T-helper 2 cell treated with Interferon-gamma antibody and Interleukin-4, amounts not matched to agents 5 μg/mL and 100 μg/mL, for 36 hours (primary cell): Measurements from ENCODE around the gene TBC1D16.
"Not testable (repeated sequence)": the region's sequence is repeated elsewhere in the genome, so short reads cannot be mapped to it uniquely, and the experiment has no call there.

Source experiments
- DNase-seq: peaks from one replicate; pipeline ENCODE4 v3.0.0; 2021; ENCODE audit warnings: low spot score
- H3K27ac Mint-ChIP-seq: one replicate; pipeline ENCODE4 v1.8.0; 2021; ENCODE audit warnings: mild to moderate bottlenecking, mixed read lengths
- H3K27me3 Mint-ChIP-seq: one replicate; pipeline ENCODE4 v1.8.0; 2021; ENCODE audit warnings: low read depth, mixed read lengths
- H3K36me3 Mint-ChIP-seq: one replicate; pipeline ENCODE4 v1.8.0; 2021; ENCODE audit warnings: low read depth, mixed read lengths
- H3K4me1 Mint-ChIP-seq: one replicate; pipeline ENCODE4 v1.8.0; 2021; ENCODE audit warnings: low read depth, mixed read lengths
- H3K4me3 Mint-ChIP-seq: one replicate; pipeline ENCODE4 v1.8.0; 2022; ENCODE audit warnings: mild to moderate bottlenecking, moderate library complexity, mixed read lengths
- H3K9me3 Mint-ChIP-seq: one replicate; pipeline ENCODE4 v1.8.0; 2021; ENCODE audit warnings: mixed read lengths

Gene TBC1D16

GRCh38 chr17:79960788-79961522, 74.7 kb downstream of the TBC1D16 start:
- H3K9me3 Mint-ChIP-seq, result no peaks in the 10 kb centered on the region
- DNase-seq, result no peak
- peaks cover 4% of the 10 kb centered on the region for H3K4me1 Mint-ChIP-seq
- H3K27ac Mint-ChIP-seq, result no peak overlapping the region
- no peaks in the 10 kb centered on the region for H3K36me3 Mint-ChIP-seq
- peaks cover 7% of the 10 kb centered on the region for H3K27me3 Mint-ChIP-seq
- no peak overlapping the region for H3K4me3 Mint-ChIP-seq

GRCh38 chr17:79959042-79959441, 76.6 kb downstream of the TBC1D16 start:
- H3K4me1 Mint-ChIP-seq, result peaks cover 4% of the 10 kb centered on the region
- peaks cover 7% of the 10 kb centered on the region for H3K27me3 Mint-ChIP-seq
- no peaks in the 10 kb centered on the region for H3K9me3 Mint-ChIP-seq
- DNase-seq, result no peak
- H3K27ac Mint-ChIP-seq, result no peak overlapping the region
- no peak overlapping the region for H3K4me3 Mint-ChIP-seq
- no peaks in the 10 kb centered on the region for H3K36me3 Mint-ChIP-seq

DNA sequence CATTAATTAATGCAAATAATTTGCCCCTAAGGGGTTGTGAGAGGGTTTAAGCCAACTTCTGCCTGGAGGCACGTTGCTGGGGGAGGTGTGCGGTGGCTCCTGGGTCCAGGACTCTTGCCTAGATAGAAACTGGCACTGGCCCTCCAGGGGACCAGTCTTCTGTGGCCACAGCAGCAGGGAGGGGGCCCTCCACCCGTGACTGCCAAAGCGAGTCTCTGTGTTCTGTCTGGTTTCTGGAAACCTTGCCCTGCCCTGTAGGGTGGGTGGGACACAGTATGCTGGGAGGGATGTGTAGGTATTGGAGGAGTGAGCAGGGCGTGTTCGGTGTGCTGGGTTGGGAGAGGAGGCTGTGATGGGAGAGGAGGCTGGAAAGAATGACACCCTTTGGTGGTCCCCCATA, 78.8 kb downstream of the TBC1D16 start:
- Mint-ChIP-seq H3K4me1 (peaks cover 4% of the 10 kb centered on the region), H3K9me3 (no peaks in the 10 kb centered on the region), H3K4me3 (no peak overlapping the region), H3K27me3 (peaks cover 7% of the 10 kb centered on the region), H3K27ac (no peak overlapping the region), H3K36me3 (no peaks in the 10 kb centered on the region)
- no peak for DNase-seq

- H3K27ac Mint-ChIP-seq, H3K9me3 Mint-ChIP-seq, H3K4me3 Mint-ChIP-seq, H3K27me3 Mint-ChIP-seq, H3K4me1 Mint-ChIP-seq, H3K36me3 Mint-ChIP-seq, DNase-seq: not testable (repeated sequence)
Measured at GRCh38 chr17:79956441-79956735, 79.3 kb downstream of the TBC1D16 start.

DNA sequence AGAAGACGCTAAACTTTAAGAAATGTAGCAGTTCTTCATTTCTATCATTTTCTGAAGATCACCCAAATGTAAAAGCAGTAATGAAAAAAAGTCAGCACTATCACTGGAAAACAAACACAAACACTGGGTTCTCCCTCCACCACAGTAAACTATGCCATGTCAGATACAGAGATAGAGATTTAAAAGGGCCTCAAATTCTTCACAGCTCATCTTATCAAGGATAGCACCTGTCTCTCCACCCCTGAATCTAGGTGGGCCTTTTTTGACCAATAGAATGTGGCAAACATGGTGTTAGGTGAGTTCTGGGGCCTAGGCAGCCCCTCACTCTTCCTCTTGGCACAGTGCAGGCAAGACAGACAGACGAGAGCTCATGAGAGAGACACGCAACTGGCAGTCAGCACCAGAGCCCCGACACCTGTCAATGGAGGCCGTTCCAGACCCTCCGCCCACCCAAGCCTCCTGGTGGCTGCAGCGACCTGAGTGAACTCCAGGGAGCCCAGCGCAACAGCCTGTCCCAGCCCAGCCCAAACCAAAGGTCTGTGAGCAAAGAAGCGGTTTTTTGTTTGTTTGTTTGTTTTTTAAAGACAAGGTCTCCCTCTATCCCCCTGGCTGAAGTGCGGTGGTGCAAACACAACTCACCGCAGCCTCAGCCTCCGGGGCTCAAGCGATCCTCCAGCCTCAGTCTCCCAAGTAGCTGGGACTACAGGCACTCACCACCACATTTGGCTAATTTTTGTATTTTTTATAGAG, 79.8 kb downstream of the TBC1D16 start:
- Mint-ChIP-seq H3K36me3 (no peaks in the 10 kb centered on the region), H3K4me3 (no peak overlapping the region), H3K27me3 (peaks cover 4% of the 10 kb centered on the region), H3K4me1 (peaks cover 2% of the 10 kb centered on the region), H3K9me3 (no peaks in the 10 kb centered on the region), H3K27ac (no peak overlapping the region)
- no peak for DNase-seq

DNA sequence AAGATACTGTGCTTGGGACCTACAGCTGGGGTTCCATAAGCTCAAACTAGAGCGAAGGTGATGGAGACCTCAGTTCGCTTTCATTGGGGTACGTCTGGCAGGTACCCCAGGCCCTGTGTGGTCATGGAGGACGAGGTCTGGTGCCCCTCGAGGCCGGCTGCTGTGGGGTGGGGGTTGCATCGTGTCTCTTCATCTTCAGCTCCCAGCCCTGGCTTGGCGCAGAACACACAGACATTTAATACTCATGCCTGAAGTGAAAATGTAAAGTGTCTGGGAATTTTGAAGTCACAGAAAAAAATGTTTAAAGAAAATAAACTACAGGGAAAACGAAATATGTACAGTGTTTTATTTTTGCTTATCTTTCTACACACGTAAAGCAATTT, 80.5 kb downstream of the TBC1D16 start:
- H3K27me3 Mint-ChIP-seq, result peaks cover 4% of the 10 kb centered on the region
- no peak for DNase-seq
- H3K4me1 Mint-ChIP-seq, result no peaks in the 10 kb centered on the region
- H3K36me3 Mint-ChIP-seq, result no peaks in the 10 kb centered on the region
- no peak overlapping the region for H3K27ac Mint-ChIP-seq
- no peak overlapping the region for H3K4me3 Mint-ChIP-seq
- no peaks in the 10 kb centered on the region for H3K9me3 Mint-ChIP-seq

- H3K27me3 Mint-ChIP-seq, result peaks cover 4% of the 10 kb centered on the region
- no peak overlapping the region for H3K27ac Mint-ChIP-seq
- DNase-seq, result no peak
- H3K36me3 Mint-ChIP-seq, result no peaks in the 10 kb centered on the region
- H3K4me1 Mint-ChIP-seq, result no peaks in the 10 kb centered on the region
- H3K4me3 Mint-ChIP-seq, result no peak overlapping the region
- no peaks in the 10 kb centered on the region for H3K9me3 Mint-ChIP-seq
Measured at GRCh38 chr17:79954281-79955166, 81.1 kb downstream of the TBC1D16 start.

GRCh38 chr17:79953335-79953734, 82.3 kb downstream of the TBC1D16 start:
- Mint-ChIP-seq H3K27me3 (peaks cover 4% of the 10 kb centered on the region), H3K36me3 (no peaks in the 10 kb centered on the region), H3K9me3 (no peaks in the 10 kb centered on the region), H3K27ac (no peak overlapping the region), H3K4me1 (no peaks in the 10 kb centered on the region), H3K4me3 (no peak overlapping the region)
- DNase-seq, result no peak

- Mint-ChIP-seq H3K9me3 (no peaks in the 10 kb centered on the region), H3K36me3 (no peaks in the 10 kb centered on the region), H3K4me3 (no peak overlapping the region), H3K4me1 (no peaks in the 10 kb centered on the region), H3K27ac (no peak overlapping the region), H3K27me3 (peaks cover 4% of the 10 kb centered on the region)
- no peak for DNase-seq
Measured at GRCh38 chr17:79952901-79953300, 82.8 kb downstream of the TBC1D16 start.

DNA sequence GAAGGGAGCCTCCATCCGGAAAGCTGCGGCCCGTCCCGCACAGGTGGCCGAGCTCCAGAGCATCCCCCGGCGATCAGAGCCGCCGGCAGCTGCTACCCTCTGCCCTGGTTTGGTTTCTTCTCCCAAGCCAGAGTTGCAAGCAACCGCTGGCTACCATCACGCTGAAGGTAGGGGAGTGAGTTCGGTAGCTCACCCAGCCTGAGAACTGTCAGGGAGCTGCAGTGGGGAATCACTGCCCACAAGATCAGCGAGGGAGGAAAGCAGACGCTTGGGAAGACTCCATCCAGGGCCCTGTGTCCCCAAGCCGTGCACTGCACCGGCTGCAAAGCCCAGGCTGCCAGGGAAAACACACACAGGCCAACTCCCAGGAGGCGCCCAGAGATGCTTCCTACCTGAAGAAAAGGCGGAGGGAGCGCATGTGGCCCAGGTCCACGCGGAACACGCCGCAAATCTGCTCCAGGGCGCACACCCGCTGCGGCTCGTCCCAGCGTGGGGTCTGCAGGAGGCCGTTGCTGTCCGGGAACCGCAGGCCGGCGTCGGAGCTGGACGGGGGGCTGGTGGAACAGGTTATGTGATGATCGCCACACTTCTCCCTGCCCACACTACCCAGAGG, 83.3 kb downstream of the TBC1D16 start:
- H3K4me3 Mint-ChIP-seq, result no peak overlapping the region
- H3K4me1 Mint-ChIP-seq, result no peaks in the 10 kb centered on the region
- H3K9me3 Mint-ChIP-seq, result no peaks in the 10 kb centered on the region
- DNase-seq, result no peak
- H3K27ac Mint-ChIP-seq, result no peak overlapping the region
- H3K36me3 Mint-ChIP-seq, result no peaks in the 10 kb centered on the region
- peaks cover 2% of the 10 kb centered on the region for H3K27me3 Mint-ChIP-seq

DNA sequence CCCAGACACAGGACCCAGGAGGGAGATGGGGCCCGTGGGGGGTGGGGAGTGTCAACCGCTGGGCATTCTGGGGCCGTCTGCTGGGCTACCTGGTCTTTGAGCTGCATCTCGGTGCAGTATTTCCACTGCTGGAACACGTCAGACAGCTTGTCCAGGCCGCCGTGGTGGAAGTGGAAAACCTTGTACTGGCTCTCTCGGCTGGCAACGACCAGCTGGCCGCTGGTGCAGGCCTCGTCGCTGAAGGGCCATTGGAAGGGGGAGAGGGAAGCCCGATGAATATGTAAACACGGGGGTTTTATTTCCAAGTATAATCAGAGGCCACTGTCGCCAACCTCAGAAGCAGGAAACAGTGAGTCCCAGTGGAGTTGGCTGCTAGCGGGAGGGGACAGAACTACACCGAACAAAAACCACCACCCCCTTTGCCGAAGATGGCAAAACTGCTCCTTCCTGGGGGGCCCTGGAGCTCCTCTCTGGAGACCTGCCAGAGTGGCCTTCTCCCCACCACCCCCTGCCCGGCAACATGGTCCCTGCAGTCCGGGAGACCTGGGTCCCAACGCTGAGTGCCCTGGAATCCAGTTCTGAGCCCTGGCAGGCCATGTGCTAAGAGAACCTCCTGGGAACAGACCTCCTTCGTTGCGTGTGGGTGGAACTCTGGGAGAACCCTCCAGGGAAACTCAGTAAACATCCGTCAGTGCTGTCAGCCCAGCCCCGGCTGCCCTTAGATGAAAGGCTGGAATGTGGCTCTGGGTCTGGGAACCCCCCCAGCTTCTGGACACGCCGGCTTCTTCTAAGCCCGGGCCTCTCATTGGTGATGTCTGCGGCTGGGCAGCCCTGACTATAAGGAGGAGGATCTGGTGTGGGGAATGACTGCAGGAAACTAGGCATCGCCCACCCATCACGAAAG, 84.1 kb downstream of the TBC1D16 start:
- Mint-ChIP-seq H3K36me3 (no peaks in the 10 kb centered on the region), H3K4me3 (no peak overlapping the region), H3K27ac (no peak overlapping the region), H3K4me1 (no peaks in the 10 kb centered on the region), H3K9me3 (no peaks in the 10 kb centered on the region), H3K27me3 (no peaks in the 10 kb centered on the region)
- DNase-seq, result no peak

- H3K9me3 Mint-ChIP-seq, result no peaks in the 10 kb centered on the region
- H3K27me3 Mint-ChIP-seq, result no peaks in the 10 kb centered on the region
- H3K27ac Mint-ChIP-seq, result no peak overlapping the region
- no peaks in the 10 kb centered on the region for H3K36me3 Mint-ChIP-seq
- DNase-seq, result no peak
- H3K4me1 Mint-ChIP-seq, result no peaks in the 10 kb centered on the region
- H3K4me3 Mint-ChIP-seq, result no peak overlapping the region
Measured at GRCh38 chr17:79950751-79951150, 84.9 kb downstream of the TBC1D16 start.

DNA sequence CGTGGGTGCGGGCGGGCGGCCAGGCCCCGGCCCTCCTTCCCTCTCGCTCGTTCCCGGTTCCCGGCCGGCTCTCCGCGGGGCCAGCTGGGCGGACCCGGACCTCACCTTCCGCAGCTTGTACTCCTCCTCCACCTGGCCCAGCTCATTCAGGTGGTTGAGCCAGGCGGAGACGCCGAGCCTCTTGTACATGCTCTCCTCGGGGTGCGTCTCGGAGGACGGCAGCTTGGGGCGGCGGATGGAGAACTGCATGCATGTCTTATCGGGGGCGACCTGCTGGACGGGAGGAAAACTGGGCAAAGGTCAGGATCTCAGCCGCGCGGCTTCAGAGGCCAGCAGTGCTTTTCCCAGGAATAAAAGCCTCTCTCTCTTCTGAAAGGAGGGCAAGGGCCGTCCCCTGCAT, 85.4 kb downstream of the TBC1D16 start:
- H3K27ac Mint-ChIP-seq, result no peak overlapping the region
- no peaks in the 10 kb centered on the region for H3K4me1 Mint-ChIP-seq
- H3K36me3 Mint-ChIP-seq, result no peaks in the 10 kb centered on the region
- H3K27me3 Mint-ChIP-seq, result no peaks in the 10 kb centered on the region
- no peak overlapping the region for H3K4me3 Mint-ChIP-seq
- DNase-seq, result no peak
- H3K9me3 Mint-ChIP-seq, result no peaks in the 10 kb centered on the region
